Spleen (tissue), 7 donors: Measurements from ENCODE around the gene CPN2.

Experiments used
- CTCF ChIP-seq, 11 experiments: fragments of 200-600 bp in 7 of 11; fragments of 450-650 bp in 4 of 11; sonication (generic) in 4 of 11; IDR thresholded peaks in 8 of 11; conservative IDR thresholded peaks in 3 of 11; 1 replicate in 7 of 11; 2 replicates in 4 of 11; pipeline versions ENCODE4 v1.4.0 to v1.8.0; 2016 to 2021; ENCODE audit warnings: antibody characterized with exemption in 11 of 11, inconsistent platforms in 4 of 11, mild to moderate bottlenecking in 1 of 11
- POLR2A ChIP-seq, 3 donors: fragments of 450-650 bp; IDR thresholded peaks; one replicate each; pipeline ENCODE4 v1.5.1; 2017; ENCODE audit warnings: antibody characterized with exemption in 3 of 3, mild to moderate bottlenecking in 1 of 3
- POLR2AphosphoS5 ChIP-seq, 3 donors: sonication (generic); formaldehyde crosslinking; IDR thresholded peaks; one replicate each; pipeline ENCODE4 v1.5.1; 2017; ENCODE audit warnings: antibody characterized with exemption in 3 of 3
- donor health status: DM: no; HTN: no; CAD: no; lungs with moderate emphysema.
- donor health status: DM: no; HTN: no; CAD: no.
- donor health status: DM: no; HTN: no; CAD: no.

DNA sequence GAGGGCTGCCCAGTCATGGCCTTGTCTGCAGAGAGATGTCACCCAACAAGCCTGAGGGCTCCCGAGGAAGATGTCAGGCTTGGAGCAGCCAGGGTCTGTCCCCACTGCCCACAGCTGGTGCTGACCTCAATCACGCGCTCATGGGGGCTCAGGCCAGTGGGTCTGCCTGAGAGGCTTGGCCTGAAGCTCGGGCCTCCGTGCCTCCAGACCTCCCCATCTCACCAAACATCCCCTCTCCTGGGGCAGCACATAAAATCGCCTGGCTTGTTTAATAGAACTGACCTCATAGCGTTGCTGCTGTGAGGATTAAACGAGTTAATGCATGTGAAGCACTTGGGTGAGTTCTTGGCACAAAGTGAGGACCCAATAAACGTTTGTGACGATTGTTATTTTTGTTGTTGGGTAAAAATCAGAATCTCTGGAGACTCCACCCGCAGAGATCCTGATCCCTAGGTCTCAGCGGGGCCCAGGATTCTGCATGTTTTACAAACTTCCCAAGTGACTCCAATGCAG is 14.9 kb upstream of the CPN2 start:
- TF ChIP-seq CTCF (IDR thresholded peaks at IDR 0.05 in 8 of 11, conservative IDR thresholded peaks at IDR 0.05 in 3 of 11) (no peak), POLR2A (IDR thresholded peaks at IDR 0.05) (no peak), POLR2AphosphoS5 (IDR thresholded peaks at IDR 0.05) (no peak)
